Dedifferentiated amniotic fluid mesenchymal stem cell (primary cell): ENCODE data around the gene TBPL2.
"Not testable (repeated sequence)": the region's sequence is repeated elsewhere in the genome, so short reads cannot be mapped to it uniquely, and the experiment has no call there.

Experiments used
- DNase-seq: peaks from one replicate; pipeline ENCODE4 v3.0.0-alpha.2; 2016; ENCODE audit errors: extremely low spot score

The TBPL2 gene

GRCh38 chr14:55438066-55438683, 2.2 kb downstream of the TBPL2 start:
- peak; percentile 33 for DNase-seq

GRCh38 chr14:55436931-55437330, 3.5 kb downstream of the TBPL2 start:
- no peak for DNase-seq

- no peak for DNase-seq
Measured at GRCh38 chr14:55436519-55436918, 3.9 kb downstream of the TBPL2 start.

GRCh38 chr14:55434805-55435174, 5.6 kb downstream of the TBPL2 start:
- no peak for DNase-seq

DNA sequence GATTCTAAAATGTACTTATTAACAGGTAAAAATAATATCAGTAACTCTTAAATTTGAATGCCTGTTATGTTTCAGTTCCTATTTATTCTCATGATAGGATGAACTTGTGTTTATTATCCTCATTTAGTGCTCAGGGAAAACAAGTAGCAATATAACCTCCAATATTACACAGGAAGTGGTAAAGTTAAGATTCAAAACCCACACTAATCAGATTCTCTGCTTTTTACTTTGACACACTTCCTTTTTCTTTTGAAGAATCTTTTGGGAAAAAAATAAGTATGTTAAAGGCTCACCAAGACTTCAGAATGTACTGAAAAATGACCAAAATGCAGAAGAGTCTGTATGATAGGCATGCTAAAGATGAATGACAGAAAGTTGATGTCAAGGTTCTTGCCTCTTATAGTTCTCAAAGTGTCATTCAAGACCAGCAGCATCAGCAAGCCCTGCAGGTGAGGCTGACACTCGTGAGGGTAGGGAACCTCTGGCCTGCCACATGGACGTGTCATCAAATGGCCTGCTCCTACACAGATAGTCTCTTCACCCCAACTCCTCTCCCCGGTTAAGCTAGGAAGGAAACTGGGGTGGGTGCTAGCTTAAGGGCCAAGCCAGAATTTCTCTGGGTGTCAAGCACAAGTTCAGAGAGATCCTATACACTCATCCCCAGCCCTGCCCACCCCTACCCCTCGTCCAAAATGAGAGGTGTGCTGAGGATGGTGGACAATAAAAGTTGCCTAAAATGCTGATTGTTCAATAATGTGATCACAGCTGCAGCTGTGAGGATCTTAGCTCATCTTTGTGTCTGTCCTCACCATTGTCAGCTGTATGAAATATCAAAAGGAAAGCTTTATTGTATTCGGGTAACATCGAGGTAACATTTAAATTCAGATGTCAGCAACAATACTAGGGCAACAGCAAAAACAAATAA, 6.3 kb downstream of the TBPL2 start:
- DNase-seq, result no peak

DNA sequence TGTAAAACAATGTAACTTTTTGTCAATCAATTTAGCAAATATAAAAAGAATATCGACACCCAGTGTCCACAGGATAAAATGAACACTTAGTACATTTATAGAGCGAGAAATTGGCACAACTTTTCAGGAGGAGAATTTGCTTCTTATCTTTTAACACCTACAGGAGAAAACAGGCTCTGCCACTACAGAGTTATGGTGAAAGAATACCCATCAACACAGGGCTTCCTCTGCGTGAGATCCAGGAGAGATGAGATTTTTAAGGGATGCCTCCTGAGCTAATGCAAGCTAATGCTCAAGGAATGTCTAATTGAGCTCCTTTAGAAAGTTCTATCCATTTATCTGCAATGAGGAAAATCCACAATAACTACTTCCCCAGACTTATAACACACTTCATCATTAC, 7.8 kb downstream of the TBPL2 start:
- DNase-seq, result no peak

DNA sequence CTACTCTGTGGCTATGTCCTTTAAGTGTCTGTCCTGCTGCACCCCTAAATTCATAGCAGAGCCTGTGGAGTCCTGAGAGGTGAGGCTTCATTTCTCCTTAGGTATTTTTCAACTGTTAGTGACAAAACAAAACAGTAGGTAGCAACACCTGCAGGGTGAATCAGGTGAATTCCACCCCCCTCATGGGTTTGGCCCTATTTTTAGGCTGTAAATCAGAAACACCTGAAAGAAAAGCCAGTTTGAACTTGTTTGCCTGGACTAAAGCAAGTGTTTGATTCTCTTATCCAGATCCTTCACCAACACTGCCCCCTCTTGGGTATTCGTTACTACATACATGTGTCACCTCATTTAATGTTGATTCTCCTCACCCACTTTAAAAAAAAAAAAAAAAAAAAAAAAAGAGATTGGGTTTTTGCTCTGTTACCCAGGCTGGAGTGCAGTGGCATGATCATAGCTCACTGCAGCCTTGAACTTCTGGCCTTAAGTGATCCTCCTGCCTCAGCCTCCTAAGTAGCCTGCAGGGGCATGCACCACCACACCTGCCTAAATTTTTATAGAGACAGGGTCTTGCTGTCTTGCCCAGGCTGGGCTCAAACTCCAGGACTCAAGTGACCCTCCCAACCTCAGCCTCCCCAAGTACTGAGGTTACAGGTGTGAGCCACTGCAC, 10.3 kb downstream of the TBPL2 start:
- peak; percentile 76 for DNase-seq

DNA sequence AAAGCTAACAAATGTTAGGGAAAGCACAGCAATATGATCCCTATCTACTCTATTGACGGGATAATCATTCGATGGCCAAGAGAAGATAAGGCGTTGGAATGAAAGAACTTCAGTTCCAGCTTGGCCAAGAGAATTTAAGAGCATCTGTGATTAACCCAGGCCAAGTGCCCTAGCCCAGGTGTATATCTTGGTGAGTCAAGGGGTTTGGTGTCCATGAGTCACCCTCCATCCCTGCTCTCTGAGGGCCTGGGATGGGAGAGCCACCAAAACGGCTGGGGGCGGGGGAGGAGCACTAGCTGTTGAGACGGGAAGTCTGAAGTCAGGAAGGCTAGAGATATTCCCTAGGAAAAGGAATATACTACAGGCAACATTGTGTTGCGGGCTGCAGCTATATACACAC, 13.0 kb downstream of the TBPL2 start:
- no peak for DNase-seq

- no peak for DNase-seq
Measured at GRCh38 chr14:55426891-55427290, 13.5 kb downstream of the TBPL2 start.

GRCh38 chr14:55425091-55425490, 15.3 kb downstream of the TBPL2 start:
- DNase-seq, result no peak

GRCh38 chr14:55423969-55424368, 16.4 kb downstream of the TBPL2 start:
- no peak for DNase-seq

DNA sequence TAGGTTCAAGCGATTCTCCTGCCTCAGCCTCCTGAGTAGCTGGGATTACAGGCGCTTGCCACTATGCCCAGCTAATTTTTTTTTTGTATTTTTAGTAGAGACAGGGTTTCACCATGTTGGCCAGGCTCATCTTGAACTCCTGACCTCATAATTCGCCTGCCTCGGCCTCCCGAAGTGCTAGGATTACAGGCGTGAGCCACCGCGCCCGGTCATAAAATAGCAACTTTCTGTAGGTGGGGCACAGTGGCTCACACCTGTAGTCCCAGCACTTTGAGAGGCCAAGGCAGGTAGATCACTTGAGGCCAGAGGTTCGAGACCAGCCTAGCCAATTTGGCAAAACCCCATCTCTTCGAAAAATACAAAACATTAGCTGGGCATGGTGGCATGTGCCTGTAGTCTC, 18.1 kb downstream of the TBPL2 start:
- DNase-seq, result not testable (repeated sequence)

DNA sequence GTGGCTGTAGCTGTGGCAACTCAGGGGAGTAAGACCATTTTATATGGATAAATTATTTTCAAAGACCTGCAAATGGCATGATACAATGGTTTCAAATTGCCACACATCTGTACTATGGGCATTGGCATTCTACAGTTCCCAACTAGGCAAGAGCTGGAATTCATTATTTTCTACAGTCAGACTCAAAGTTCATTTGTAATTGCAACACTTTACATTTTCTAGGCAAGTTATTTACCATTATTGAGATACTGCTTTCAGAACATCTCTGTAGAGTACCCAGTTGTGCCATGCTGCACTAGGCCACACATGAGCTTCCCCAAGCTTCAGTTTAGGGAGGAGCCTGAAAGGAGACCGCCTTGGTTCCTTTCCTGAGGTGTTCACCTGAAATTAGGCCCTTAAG, 20.8 kb downstream of the TBPL2 start:
- DNase-seq, result no peak

- DNase-seq, result no peak
Measured at GRCh38 chr14:55418411-55418810, 22.0 kb downstream of the TBPL2 start.

GRCh38 chr14:55417955-55418354, 22.5 kb downstream of the TBPL2 start:
- no peak for DNase-seq

- no peak for DNase-seq
Measured at GRCh38 chr14:55416866-55417265, 23.6 kb downstream of the TBPL2 start.

DNA sequence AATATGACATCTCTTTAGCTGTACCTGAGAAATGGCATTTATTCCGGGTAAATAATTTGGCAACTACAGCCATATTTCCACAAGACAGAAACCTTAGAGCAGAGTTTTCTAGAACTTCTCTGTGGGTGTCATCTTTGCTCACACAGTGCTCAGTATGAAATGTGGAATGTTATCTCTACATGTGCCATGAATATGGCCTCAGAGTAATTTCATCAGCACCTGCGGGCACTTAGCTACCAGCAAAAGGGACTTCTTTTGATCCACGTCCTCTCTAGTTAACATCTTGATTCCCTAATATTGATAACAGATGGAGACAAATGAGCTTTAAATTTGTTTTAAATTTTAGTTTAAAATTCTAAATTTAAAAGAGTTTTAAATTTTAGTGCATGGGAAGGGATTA, 25.9 kb downstream of the TBPL2 start:
- DNase-seq, result no peak

- no peak for DNase-seq
Measured at GRCh38 chr14:55412676-55413075, 27.7 kb downstream of the TBPL2 start.

- peak; percentile 87 for DNase-seq
Measured at GRCh38 chr14:55411426-55412389, 28.7 kb downstream of the TBPL2 start, which contains the start of gene ATG14. ATG14 (minus strand) TSS chr14:55411830; CDS start chr14:55411822, 8 bp downstream.

- no peak for DNase-seq
Measured at GRCh38 chr14:55410876-55411275, 29.5 kb downstream of the TBPL2 start.

- DNase-seq, result no peak
Measured at GRCh38 chr14:55404173-55404854, 36.1 kb downstream of the TBPL2 start.
